GM15510 (cell line): ENCODE data around the gene RPN1.
A peak's percentile ranks its signal among the peaks of the same experiment; 100 is the strongest.

Experiments
- POLR2A ChIP-seq: IDR thresholded peaks from 3 replicates; pipeline ENCODE4 v1.6.1; 2011; ENCODE audit warnings: borderline replicate concordance; ENCODE audit not compliant: insufficient read length; ENCODE audit errors: extremely low read depth

RPN1 gene

DNA sequence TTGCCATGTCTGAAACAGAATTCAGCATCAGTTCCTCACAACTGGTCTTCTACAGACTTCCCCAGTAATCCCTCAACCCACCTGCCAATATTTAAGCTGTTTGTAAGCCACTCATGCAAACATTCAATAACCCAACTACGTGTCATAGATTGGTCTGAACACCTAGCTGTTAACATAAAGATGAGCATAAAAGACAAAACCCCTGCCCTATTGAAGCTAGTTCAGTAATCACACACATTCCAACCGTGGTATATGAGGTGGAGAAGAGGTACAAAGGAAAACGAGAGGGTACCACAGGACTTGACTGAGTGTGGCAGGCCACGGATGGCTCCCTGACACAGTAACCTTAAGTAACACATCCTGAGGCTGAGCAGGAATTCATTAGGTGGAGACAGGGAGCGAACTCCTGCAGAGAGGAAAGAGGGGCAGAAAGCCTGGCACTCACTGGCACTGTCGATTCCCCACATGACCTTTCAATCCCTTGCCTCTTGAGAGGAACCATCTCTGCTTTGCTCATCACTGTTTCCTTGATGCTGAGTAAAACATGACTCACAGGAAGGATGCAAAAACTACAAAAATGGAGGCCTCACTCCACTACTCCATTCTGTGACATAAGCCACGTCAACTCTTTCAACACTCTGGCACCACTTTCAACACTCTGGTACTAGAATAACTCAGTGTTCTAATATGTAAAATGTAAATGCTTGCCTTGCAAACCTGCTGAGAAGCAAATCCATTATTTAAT lies 31.3 kb downstream of the RPN1 start:
- no peak for TF ChIP-seq POLR2A

DNA sequence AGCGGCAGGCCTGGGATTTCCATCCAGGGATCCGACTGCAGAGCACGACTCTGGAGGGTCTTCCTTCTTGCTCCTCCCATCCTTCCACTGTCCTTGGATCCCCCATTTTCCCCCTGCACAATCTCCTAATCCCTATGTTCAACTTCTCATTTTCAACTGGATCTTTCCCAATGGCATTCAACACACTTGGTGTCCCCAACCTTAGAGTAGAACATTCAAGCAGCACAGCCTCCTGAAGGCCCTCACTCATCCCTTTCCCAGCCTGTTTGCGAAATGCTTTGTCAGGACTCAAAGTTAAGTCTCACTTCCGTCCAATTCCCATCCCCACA lies 32.3 kb downstream of the RPN1 start:
- no peak for TF ChIP-seq POLR2A

DNA sequence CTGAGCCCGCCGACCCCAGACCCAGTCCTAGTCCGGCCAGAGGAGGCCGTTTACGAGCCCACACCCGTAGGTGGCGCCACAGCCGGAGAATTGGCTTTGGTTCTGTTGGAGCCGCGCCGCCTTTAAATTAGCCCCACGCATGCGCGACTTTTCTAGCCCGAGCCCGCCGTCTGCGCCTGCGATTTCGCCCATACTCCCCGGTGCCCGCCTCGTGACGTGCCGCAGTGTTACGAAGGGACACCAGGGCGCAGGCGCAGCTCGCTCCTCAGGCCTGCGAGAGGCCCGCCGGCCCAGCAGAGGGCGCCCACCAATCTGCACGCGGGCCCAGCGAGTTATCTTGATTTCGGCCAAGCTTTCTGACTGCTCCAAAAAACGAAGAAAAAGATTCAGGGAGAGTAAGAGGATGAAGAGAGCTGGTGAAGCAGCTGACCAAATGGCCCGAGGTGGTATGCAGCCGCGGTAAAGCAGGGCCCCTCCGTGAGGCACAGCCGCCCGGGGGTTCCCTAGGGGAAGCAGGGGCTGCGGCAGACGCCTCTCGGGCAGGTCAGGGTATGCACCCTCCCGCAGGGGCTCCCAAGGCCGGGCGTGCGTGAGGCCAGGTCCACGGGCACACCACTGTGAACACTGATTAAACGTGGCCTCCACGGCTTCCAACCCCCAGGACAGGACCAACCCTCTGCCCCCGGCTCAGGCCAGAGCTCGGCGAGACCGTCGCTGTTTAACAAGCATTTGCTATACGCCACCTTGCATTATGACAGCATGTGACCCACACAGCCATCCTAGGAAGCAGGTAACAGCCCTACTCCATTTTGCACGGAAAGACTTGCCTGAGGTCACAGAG lies 32.8 kb downstream of the RPN1 start:
- peak; percentile 51 for TF ChIP-seq POLR2A

DNA sequence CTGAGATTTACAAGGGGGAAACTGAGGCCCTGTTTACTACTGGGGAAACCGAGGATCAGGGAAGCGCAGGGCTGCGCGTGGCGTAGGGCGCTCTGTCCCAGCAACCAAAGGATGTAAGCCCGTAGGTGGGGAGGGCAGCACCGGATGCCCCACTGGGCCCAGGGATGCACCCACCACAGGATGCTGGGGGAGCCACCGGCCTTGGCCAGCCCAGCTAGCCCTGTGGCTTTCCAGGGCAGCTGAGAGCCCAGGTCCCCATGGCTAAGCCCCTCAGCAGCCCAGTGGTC lies 33.4 kb downstream of the RPN1 start:
- TF ChIP-seq POLR2A, result no peak

DNA sequence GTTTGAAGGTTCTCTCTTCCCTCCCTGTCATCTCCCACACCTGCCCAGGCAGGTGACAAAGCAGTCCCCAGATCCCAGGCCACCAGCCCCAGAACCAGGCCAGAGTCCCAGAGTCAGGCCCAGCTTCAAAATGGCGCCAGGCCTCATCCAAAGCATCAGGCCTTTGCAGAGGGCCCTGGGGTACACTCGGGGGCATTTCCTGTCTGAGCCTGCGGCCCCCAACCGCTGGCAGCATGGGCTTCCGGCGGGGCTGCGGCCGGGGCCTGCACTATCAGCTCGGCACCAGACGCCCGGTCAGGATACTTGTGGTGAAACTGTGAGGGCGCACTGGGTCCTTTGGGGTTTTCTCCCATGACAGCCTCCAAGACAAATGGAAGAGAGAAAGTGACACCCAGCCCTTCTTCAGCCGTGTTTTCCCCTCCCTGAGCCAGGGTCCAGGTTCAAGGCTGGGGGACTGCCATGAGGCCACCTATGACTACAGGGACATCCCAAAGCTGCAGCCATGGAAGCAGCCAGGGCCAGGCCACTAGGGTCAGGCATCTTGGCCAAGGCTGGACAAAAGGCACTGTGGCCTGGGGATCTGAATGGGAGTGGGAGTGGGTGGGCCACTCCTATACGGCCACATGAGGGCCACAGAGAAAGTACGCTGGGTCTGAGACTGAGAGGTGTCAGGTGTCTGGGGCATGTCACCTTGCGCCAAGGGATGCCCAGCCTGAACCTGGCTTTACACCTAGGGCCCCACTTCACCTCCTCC lies 33.9 kb downstream of the RPN1 start:
- TF ChIP-seq POLR2A, result no peak

DNA sequence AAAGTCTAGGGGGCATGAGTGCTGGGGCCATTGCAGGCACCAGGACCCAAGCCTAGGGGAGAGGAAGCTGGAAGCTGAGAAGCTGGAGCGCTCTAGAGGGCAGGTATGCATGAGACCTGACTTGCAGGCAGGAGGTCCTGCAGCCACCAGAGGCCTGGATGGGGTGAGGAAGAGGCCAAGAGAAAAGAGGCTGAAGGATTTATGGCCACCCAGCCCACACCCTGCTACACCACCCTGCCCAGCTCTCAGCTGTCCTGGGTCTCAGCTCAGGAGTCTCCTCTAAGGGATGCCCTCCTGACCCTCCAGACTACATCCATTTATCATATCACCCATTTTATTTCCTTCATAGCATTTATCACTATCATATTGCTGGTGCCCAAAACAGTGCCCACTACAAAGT lies 36.5 kb downstream of the RPN1 start:
- TF ChIP-seq POLR2A, result no peak

DNA sequence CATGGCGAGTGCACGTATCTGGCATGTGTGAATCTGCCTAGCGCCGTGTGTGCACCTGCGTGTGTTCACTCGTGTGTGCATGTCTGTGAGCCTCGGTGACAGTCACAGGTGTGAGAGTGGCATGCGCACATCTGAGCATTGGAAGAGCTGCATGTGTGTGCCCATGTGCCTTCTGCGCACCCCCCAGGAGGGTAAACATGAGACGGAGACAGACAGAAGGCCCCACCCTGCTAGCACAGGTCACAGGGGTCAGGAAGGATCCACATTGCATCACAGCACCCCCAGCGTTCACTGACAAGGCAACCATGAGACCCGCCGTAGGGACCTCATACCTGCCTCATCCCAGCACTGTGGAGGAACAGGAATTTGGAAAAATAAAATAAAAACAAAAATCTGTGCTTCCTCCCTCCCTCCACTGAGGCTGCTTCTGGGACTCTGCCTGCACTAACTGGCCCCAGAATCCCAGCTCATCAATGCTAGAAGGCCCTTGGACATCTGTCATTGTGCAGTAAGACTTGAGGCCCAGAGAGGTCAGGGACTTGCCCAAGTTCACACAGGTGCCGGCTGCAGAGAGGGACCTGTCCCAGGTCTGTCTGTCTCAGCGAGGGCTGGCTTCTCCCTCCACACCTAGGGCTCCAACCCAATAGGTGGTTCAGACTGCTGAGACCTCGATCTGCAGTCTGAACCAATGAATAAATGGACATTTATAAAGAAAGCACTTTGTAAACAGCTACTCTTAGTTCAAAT lies 37.4 kb downstream of the RPN1 start:
- no peak for TF ChIP-seq POLR2A

DNA sequence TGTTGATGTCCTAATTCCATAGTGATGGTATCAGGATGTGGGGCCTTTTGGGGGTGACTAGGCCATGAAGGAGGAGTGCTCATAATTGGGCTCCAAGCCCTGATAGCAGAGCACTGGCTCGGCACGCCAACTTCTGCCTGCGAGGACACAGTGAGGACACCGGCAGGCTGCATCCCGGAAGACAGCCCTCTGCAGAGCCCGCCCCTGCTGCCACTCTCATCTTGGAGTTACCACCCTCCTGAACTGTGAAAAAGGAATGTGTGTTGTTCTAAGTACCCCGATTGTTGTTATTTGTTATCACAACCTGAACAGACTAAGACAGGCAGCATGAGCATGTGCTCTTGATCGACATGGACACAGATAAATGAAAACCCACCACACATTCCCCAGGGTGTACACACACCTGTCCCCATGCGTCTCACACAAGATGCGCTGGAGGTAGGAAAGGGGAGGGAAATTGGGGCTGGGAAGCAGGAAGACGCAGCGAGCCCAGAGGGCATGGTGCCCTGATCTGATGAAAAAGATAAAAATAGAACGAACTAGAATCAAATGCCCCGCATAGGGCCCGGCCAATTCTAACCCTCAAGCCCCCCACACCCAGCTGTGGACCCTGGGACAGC lies 40.1 kb downstream of the RPN1 start:
- TF ChIP-seq POLR2A, result no peak

DNA sequence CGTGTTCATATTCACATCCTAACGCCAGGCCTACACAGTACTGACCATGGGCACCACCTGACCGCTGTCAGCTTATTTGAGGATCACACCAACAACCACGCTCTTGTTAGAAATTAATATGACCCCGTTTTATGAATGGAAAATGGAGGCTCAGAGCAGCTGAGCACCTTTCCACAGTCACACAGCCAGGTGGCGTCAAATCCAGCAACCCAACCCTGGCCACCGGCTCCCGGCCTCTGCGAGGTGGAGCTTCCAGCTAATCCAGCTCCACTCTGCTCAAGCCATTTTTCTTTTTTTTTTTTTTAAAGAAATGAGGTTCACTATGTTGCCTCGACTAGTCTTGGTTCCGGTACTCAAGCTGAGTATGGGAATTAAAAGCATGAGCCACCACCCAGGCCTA lies 41.3 kb downstream of the RPN1 start:
- no peak for TF ChIP-seq POLR2A

DNA sequence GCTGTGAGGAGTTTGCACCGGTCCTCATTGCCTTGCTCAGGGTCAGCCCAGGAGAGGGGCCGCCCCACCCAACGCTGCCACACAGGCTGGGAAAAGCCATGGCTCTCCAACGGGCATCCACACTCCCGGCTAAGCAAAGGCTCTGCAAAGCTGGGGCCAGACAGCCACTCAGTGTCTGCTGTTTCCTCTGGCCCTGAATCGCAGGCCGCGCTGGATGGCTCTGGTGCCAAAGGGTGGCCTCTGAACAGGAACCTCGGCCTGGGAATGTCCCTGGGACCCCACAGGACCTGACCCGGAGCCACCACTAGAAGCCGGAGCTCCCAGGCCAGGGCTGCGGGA lies 42.9 kb downstream of the RPN1 start:
- no peak for TF ChIP-seq POLR2A

DNA sequence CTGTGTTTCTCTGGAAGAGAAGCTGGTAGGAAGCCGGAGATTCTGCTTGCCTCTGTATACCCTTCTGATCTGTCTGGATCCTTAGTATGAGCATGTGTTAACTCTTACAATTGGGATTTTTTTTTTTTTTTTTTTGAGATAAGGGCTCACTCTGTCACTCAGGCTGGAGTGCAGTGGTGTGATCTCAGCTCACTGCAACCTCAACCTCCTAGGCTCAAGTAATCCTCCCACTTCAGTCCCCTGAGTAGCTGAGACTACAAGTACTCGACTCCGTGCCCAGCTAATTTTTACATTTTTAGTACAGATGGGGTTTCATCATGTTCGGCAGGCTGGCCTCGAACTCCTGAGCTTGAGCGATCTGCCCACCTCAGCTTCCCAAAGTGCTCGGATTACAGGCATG lies 44.5 kb downstream of the RPN1 start:
- no peak for TF ChIP-seq POLR2A

DNA sequence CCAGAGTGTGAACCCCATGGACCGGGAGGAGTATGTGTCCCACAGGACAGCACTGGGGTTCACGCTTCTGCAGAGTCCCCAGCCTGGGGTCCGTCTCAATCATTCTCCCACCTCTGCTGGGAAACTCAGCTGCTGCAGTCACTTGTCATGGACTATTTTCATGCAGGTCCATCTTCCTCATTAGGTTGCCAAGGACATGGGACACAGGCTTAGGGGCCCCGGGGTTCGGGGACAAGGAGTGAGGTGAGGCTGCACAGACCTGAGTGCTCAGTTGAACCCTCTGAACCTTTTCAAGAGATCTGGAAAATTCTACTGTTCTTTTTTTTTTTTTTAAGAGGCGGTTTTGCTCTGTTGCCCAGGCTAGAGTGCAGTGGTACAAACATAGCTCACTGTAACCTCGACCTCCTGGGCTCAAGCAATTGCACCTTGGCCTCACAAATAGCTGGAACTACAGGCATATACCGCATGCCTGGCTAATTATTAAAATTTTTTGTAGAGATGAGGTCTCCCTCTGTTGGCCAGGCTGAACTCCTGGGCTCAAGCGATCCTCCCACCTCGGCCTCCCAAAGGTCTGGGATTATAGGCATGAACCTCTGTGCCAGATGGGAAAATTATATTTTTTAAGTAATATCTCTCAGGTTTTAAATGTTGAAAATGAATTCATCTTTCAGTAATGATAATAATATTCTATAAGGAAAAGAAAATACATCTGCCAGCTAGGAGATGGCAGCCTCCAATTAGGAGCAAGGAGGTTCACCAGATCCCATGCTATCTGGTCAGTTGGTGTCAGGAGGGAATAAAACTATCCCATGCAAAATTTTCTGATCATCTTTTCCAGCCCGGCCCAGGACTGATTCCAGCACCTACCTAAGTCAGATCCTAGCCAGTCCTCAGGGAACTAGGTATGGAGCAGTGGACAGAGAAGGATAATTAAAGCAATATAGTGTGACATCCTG lies 45.2 kb downstream of the RPN1 start:
- TF ChIP-seq POLR2A, result no peak
